A673 (cell line): Measurements from ENCODE around the gene IMPACT. TPM values are rescaled to one million over a fixed set of nuclear protein-coding genes. Genes with fewer than 3 reads are reported as not detected.

Experiments used
- BruUV-seq: library from RNA; stranded (reverse); fragments of 400-500 nt; replicated peaks from 2 replicates; lab custom pipeline; 2021; lab: Mats Ljungman, UMichigan
- CTCF ChIA-PET: fragments of 300-600 bp; sonication (Branson Sonifier 250); formaldehyde crosslinking; loops from one replicate; lab custom pipeline; 2022; ENCODE audit warnings: antibody characterized with exemption; lab: Charles Lee
- POLR2A ChIA-PET: fragments of 300-600 bp; sonication (Branson Sonifier 250); formaldehyde crosslinking; loops from one replicate; lab custom pipeline; 2022; ENCODE audit warnings: antibody characterized with exemption; ENCODE audit not compliant: low non-redundant PET; lab: Charles Lee
- DNase-seq: peaks from one replicate; pipeline ENCODE4 v3.0.0-alpha.2; 2015; ENCODE audit warnings: low spot score
- H3K27ac ChIP-seq: fragments of 200-600 bp; sonication (generic); 2 replicates; pipeline ENCODE4 v1.5.1; 2016; ENCODE audit warnings: mixed run types, low read depth, mild to moderate bottlenecking, mixed read lengths, antibody characterized with exemption, low read length; ENCODE audit not compliant: poor library complexity, severe bottlenecking
- H3K27me3 ChIP-seq: fragments of 200-600 bp; sonication (generic); replicated peaks from 2 replicates; pipeline ENCODE4 v1.6.1; 2017; ENCODE audit warnings: mixed run types, low read depth, mild to moderate bottlenecking, mixed read lengths, antibody characterized with exemption, low read length; ENCODE audit not compliant: insufficient read depth, poor library complexity
- H3K36me3 ChIP-seq: fragments of 200-600 bp; sonication (generic); 2 replicates; pipeline ENCODE4 v1.6.1; 2016; ENCODE audit warnings: mixed run types, mild to moderate bottlenecking, mixed read lengths, antibody characterized with exemption, low read length; ENCODE audit not compliant: insufficient read depth, poor library complexity, severe bottlenecking
- H3K4me1 ChIP-seq: fragments of 200-600 bp; sonication (generic); 2 replicates; pipeline ENCODE4 v1.6.1; 2017; ENCODE audit warnings: mixed run types, mild to moderate bottlenecking, mixed read lengths, antibody characterized with exemption, low read length; ENCODE audit not compliant: insufficient read depth, poor library complexity, severe bottlenecking
- H3K4me3 ChIP-seq: fragments of 200-600 bp; sonication (generic); 2 replicates; pipeline ENCODE4 v1.5.1; 2016; ENCODE audit warnings: low read depth, mixed run types, mild to moderate bottlenecking, mixed read lengths, low read length; ENCODE audit not compliant: poor library complexity, severe bottlenecking
- H3K9me3 ChIP-seq: fragments of 200-600 bp; sonication (generic); 2 replicates; pipeline ENCODE4 v1.6.1; 2016; ENCODE audit warnings: mixed run types, low read depth, mild to moderate bottlenecking, mixed read lengths, antibody characterized with exemption, low read length; ENCODE audit not compliant: poor library complexity, severe bottlenecking
- CTCF ChIP-seq: fragments of 300-800, 200-600 bp; sonication (generic); conservative IDR thresholded peaks from 2 replicates; pipeline ENCODE4 v1.5.1; 2017; ENCODE audit warnings: low read depth, mild to moderate bottlenecking, antibody characterized with exemption, low read length, moderate library complexity, mixed read lengths
- EZH2 ChIP-seq: fragments of 200-600 bp; sonication (generic); IDR thresholded peaks from 2 replicates; pipeline ENCODE4 v1.6.1; 2017; ENCODE audit warnings: borderline replicate concordance, low read depth, mild to moderate bottlenecking, mixed read lengths, antibody characterized with exemption, low read length; ENCODE audit not compliant: poor library complexity, severe bottlenecking
- intact Hi-C: fragments of 100-400 bp; cut with micrococcal nuclease; formaldehyde crosslinking; loops from one replicate; pipeline ENCODE4 v1.10.0; 2022; ENCODE audit not compliant: unreplicated experiment
- total RNA-seq: library from RNA; stranded (reverse); gene quantifications from 2 replicates; pipeline ENCODE4 v1.2.3, GENCODE V29; 2021

Gene IMPACT
- total RNA-seq, 1 experiment from 2014 or later, result 35.6 TPM

- Histone ChIP-seq H3K4me3 (peak within 1 kb of the TSS; percentile 71), H3K4me1 (peaks cover 20% of the 10 kb centered on the region), H3K27ac (peak within 1 kb of the TSS; percentile 89), H3K27me3 (no peaks in the 10 kb centered on the region), H3K9me3 (no peaks in the 10 kb centered on the region), H3K36me3 (no peaks in the 10 kb centered on the region)
- no TSS peak for BruUV-seq
- intact Hi-C loops, result no loop called here
- DNase-seq, result peak; percentile 98
- TF ChIP-seq EZH2, result no peak
- no peak for TF ChIP-seq CTCF
- ChIA-PET POLR2A (interaction anchor here (0.6 to 0.7 kb wide), 4 partner anchors 25 to 807 kb away, joined by 4 to 24 read pairs (median 10); no protein-coding TSS in a partner anchor), CTCF (interaction anchor here (0.6 kb wide), 1 partner anchor 331 kb away, joined by 3 read pairs; no protein-coding TSS in a partner anchor)
Measured at GRCh38 chr18:24397694-24398368, 28.6 kb upstream of the IMPACT start, which contains the start of gene OSBPL1A. TSS of gene OSBPL1A (minus strand) at chr18:24397824. CDS start at chr18:24377533, 20,291 bp downstream.

- no TSS peak for BruUV-seq
- POLR2A ChIA-PET, result interaction anchor here (0.7 kb wide), 1 partner anchor 941 kb away, joined by 3 read pairs; no protein-coding TSS in a partner anchor
- H3K4me3 ChIP-seq, result peak overlapping the region; percentile 71
- H3K36me3 ChIP-seq, result no peaks in the 10 kb centered on the region
- H3K27me3 ChIP-seq, result no peaks in the 10 kb centered on the region
- H3K4me1 ChIP-seq, result peaks cover 20% of the 10 kb centered on the region
- no peaks in the 10 kb centered on the region for H3K9me3 ChIP-seq
- CTCF ChIA-PET, result no interaction called here
- DNase-seq, result peak; percentile 35
- TF ChIP-seq EZH2, result no peak
- TF ChIP-seq CTCF, result no peak
- intact Hi-C loops, result no loop called here
- H3K27ac ChIP-seq, result peak overlapping the region; percentile 20
Measured at GRCh38 chr18:24398540-24398939, 27.9 kb upstream of the IMPACT start.

- Histone ChIP-seq H3K4me1 (peaks cover 14% of the 10 kb centered on the region), H3K36me3 (no peaks in the 10 kb centered on the region), H3K9me3 (no peaks in the 10 kb centered on the region), H3K27me3 (no peaks in the 10 kb centered on the region), H3K27ac (no peak overlapping the region), H3K4me3 (no peak overlapping the region)
- CTCF ChIA-PET, result no interaction called here
- POLR2A ChIA-PET, result no interaction called here
- intact Hi-C loops, result no loop called here
- DNase-seq, result no peak
- TF ChIP-seq EZH2, result no peak
- no peak for TF ChIP-seq CTCF
- no TSS peak for BruUV-seq
Measured at GRCh38 chr18:24400587-24400986, 25.9 kb upstream of the IMPACT start.
